GM12872 (cell line): Measurements from ENCODE around the gene KRT34.

Source experiments
- TF ChIP-seq, protein P1 (sequence below): IDR thresholded peaks from 3 replicates; pipeline ENCODE4 v1.5.1; 2011; ENCODE audit warnings: low read depth, mild to moderate bottlenecking, low read length, moderate library complexity; ENCODE audit not compliant: insufficient read depth

The KRT34 gene

DNA sequence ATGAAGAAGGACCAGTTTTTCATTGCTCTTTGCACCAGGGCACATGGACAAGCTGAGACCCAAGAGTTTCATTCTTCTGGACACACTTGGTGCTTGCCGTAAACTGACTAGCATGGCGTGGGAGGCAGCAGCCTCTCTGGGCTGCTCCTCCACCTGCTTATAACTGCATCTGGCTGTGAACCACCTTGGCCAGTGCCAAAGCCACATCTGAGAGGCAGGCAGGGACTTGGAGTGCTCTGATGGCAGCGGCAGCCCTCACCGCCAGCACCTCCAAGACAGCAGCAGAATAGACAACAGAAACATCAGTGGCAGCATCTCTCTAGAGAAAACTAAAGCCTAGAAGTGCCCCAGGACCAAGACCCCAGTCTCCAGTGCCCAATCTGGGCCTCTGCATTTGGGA, 37.6 kb upstream of the KRT34 start:
- TF ChIP-seq, protein P1, sequence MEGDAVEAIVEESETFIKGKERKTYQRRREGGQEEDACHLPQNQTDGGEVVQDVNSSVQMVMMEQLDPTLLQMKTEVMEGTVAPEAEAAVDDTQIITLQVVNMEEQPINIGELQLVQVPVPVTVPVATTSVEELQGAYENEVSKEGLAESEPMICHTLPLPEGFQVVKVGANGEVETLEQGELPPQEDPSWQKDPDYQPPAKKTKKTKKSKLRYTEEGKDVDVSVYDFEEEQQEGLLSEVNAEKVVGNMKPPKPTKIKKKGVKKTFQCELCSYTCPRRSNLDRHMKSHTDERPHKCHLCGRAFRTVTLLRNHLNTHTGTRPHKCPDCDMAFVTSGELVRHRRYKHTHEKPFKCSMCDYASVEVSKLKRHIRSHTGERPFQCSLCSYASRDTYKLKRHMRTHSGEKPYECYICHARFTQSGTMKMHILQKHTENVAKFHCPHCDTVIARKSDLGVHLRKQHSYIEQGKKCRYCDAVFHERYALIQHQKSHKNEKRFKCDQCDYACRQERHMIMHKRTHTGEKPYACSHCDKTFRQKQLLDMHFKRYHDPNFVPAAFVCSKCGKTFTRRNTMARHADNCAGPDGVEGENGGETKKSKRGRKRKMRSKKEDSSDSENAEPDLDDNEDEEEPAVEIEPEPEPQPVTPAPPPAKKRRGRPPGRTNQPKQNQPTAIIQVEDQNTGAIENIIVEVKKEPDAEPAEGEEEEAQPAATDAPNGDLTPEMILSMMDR, result no peak

DNA sequence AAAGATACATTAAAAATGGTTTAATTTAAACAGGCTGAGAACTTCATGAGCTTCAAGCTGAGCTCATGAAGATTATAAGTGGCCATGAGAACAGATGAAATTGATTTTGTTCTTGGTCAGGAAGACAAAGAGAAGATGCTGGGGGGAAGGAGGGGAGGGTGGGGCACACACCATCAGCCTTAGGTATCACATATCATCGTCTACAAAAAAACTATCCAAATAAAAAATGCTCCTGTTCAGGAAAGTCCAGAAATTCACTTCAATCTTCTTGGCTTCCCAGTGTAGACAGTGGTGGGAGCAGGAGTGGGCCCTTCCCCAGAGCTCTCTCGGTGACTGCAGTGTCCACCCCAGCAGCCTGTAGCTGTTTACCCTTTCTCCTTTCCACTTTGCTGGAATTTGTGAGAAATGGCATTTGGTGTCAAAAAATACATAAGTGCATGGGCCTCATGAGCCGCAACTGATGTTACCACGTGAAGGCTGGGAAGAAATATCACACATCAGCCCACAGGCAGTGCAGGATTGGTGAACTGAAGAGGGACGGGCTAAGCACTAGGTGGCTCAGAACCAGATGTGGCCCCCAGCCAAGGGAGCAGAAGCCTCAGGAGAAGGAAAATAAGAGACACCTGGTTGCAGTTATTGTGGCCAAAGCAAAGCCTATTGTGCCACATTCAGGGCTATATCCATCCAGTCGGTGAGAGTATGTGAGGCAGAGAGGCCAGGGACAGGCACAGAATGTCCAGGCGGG, 36.2 kb upstream of the KRT34 start:
- TF ChIP-seq, protein P1, result no peak

DNA sequence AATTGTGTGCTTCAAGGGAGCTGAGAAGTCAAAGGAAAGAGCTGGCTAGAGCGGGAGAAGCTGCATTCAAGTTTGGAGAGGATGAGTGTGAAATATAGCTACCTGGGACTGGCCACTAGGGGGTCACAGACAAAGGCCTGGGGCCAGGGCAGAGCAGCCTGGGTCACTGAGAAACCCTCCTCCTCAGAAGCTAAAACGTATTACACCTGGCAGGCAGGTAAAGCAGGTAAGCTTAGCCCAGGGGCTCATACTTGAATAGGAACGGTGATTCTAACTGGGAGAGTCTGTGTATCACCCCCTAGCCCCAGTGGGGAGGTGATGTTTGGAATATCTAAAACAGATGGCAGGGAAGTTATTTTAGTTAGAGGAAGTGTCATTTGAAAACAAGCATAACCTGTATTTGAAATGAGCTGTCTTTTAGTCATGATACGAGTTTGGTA, 35.5 kb upstream of the KRT34 start:
- TF ChIP-seq, protein P1, result peak; percentile 78

DNA sequence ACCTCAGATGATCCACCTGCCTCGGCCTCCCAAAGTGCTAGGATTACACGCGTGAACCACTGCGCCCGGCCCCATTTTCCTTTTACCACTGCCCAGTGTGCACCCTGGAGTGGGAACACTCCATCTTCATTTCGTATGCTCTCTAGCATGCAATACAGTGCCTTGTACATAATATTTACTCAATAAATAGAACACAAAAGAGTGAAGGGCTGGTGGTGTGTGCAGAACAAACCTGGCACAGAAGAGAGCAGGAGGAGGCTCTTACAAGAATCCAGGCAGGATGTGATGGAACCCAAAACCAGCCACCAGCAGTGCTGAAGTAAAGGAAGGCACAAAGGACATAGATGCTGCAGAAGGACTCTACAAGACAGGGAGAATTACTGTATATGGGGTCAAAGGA, 35.0 kb upstream of the KRT34 start:
- TF ChIP-seq, protein P1, result no peak

DNA sequence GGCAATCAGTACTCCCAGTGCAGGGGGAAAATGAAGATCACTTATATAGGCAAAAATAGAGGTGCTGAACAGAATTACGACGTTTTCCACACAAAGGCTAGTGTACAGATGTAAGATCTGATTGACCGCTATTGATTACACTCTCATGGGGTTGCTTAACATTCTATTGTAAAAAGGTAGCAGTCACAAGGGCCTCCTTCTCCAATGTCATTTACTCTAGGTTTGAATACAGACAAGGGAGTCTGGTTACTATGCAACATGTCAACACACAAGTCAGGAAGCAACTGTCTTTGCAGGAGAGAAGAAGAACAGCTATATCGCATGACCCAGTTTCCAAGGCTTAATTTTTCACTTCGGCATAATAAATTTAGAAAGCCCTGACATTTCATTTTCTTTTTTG, 34.4 kb upstream of the KRT34 start:
- TF ChIP-seq, protein P1, result no peak

DNA sequence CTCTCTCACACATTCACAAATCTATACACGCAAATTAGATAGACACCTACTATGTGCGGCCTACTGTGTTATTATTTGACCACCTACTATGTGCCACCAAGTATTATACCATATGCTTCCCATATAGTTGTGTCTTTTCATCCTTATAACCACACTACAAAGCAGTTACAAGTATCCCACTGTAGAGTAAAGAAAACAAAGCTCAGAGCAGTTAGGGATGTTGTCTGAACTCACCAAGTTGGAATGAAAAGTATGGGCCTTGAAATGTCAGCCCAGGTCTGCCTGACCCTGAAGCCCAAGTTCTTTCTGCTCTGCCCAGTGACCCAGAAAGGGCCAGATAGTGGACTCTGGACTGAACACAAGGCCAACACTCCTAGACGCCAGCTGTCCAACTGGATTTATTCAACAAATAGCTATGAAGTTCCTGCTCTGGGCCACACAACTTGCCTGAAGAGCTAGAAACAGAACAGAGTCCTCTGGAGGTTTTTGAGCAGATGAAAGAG, 33.8 kb upstream of the KRT34 start:
- TF ChIP-seq, protein P1, result no peak

DNA sequence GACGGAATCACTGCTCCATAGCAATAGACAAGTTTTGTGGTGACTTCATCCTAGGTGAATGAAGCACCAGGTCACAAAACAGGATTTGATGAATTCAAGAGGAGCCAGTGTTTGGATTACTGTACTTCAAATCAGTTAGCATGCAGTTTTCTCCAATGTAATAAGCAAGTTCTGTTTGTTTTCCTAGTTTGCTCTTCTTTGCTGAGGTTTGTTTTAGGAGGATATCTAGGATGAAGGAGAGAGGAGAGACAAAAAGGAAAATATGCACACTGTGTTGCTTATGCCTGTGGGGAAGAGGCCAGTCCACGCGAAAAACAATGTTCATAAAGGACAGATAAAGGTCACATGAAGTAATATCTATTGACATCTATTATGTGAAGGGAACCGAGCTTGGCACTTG, 33.3 kb upstream of the KRT34 start:
- TF ChIP-seq, protein P1, result no peak
